Nephron progenitor cell (in vitro differentiated cells): ENCODE measurements around the gene PCBP3.

ENCODE experiments used
- DNase-seq: peaks from one replicate; pipeline ENCODE4 v3.0.0; 2021
- H3K27ac Mint-ChIP-seq: 2 replicates; pipeline ENCODE4 v1.8.0; 2021; ENCODE audit warnings: mild to moderate bottlenecking, moderate library complexity, mixed read lengths
- H3K27me3 Mint-ChIP-seq: 2 replicates; pipeline ENCODE4 v1.8.0; 2021; ENCODE audit warnings: mild to moderate bottlenecking, low read depth, mixed read lengths; ENCODE audit not compliant: poor library complexity
- H3K36me3 Mint-ChIP-seq: 2 replicates; pipeline ENCODE4 v1.8.0; 2021; ENCODE audit warnings: low read depth, mixed read lengths
- H3K4me1 Mint-ChIP-seq: 2 replicates; pipeline ENCODE4 v1.8.0; 2021; ENCODE audit warnings: mixed read lengths
- H3K4me3 Mint-ChIP-seq: 2 replicates; pipeline ENCODE4 v1.8.0; 2021; ENCODE audit warnings: mild to moderate bottlenecking, moderate library complexity, mixed read lengths
- H3K9me3 Mint-ChIP-seq: 2 replicates; pipeline ENCODE4 v1.8.0; 2021; ENCODE audit warnings: mild to moderate bottlenecking, moderate library complexity, mixed read lengths
- CTCF ChIP-seq: fragments of 200-600 bp; sonication (generic); IDR thresholded peaks from 2 replicates; pipeline ENCODE4 v1.5.0; 2021; ENCODE audit warnings: antibody characterized with exemption

The PCBP3 gene

DNA sequence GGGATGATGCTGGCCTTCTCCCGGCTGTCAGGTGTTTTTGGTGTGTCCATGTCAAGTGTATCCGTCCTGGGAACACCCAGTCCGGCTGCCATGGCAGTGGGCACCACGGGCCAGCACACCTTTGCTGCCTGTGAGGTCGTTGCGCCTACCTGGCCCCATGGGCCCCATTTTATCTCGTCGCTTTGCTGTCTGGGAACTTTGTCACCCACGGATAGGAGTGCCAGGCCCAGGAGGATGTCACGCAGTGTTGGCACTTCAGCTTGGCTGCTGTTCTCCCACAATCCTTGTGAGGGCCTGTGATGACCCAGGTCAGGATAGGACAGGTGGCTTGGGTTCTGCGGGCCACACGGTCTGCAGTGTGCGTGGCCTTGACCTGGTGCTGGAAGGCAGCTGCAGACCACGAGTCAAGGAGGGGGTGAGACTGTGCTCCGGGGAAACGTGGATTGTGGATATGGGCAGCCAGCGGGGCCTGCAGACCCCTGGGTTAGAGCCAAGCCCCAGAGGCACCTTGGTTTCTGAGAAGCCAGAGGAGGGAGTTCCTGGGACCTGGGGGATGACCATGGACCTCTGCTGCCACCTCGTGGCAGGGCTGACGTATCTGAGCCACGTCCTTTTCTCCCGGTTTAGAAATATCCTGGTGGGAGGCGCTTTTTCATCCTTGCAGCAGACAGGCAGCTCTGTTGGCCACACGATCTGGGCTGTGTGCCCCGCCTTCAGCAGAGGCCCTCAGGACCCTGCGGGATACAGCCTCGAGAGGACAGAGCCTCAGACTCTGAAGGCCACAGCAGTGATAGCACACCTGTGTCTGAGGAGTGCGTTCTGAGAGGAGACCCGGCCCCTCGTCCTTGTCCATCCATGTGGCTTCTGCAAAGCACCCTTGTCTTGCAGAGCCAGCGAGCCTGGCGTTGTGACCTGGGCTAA lies 176.9 kb downstream of the PCBP3 start:
- Mint-ChIP-seq H3K27me3 (peaks cover 4% of the 10 kb centered on the region), H3K9me3 (no peaks in the 10 kb centered on the region), H3K27ac (no peak overlapping the region), H3K4me3 (no peak overlapping the region), H3K36me3 (no peaks in the 10 kb centered on the region), H3K4me1 (peaks cover 53% of the 10 kb centered on the region)
- peak; percentile 86 for TF ChIP-seq CTCF
- DNase-seq = peak; percentile 90

- TF ChIP-seq CTCF = no peak
- H3K4me1 Mint-ChIP-seq = peaks cover 56% of the 10 kb centered on the region
- H3K9me3 Mint-ChIP-seq = no peaks in the 10 kb centered on the region
- no peak overlapping the region for H3K27ac Mint-ChIP-seq
- H3K27me3 Mint-ChIP-seq = peaks cover 11% of the 10 kb centered on the region
- no peak for DNase-seq
- H3K36me3 Mint-ChIP-seq = no peaks in the 10 kb centered on the region
- H3K4me3 Mint-ChIP-seq = no peak overlapping the region
These were observed 177.9 kb downstream of the PCBP3 start for GRCh38 chr21:45821315-45821962.

DNA sequence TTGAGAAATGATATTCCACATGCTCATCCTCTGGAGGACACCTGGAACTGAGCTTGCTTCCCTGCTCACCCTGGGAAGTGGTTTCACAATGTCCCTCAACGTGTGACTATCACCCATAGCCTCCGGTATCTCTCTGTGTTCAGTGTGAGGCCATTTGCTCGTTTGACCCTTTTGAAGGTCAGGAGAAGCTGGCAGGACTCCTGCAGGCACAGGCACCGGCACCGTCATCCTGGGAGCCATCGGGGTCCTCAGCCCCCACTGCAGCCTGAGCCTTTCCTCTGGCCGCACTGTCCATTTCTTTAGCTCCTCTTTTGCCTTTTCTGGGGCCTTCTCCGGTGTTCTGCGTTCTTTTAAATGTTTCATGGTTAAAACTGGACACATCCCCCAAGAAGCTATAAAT lies 178.5 kb downstream of the PCBP3 start:
- Mint-ChIP-seq H3K4me1 (peaks cover 53% of the 10 kb centered on the region), H3K9me3 (no peaks in the 10 kb centered on the region), H3K27me3 (peaks cover 13% of the 10 kb centered on the region), H3K27ac (no peak overlapping the region), H3K36me3 (no peaks in the 10 kb centered on the region), H3K4me3 (no peak overlapping the region)
- no peak for DNase-seq
- TF ChIP-seq CTCF = no peak

GRCh38 chr21:45822429-45823099 lies 179.0 kb downstream of the PCBP3 start:
- Mint-ChIP-seq H3K4me1 (peaks cover 47% of the 10 kb centered on the region), H3K36me3 (no peaks in the 10 kb centered on the region), H3K27ac (no peak overlapping the region), H3K4me3 (no peak overlapping the region), H3K9me3 (no peaks in the 10 kb centered on the region), H3K27me3 (peaks cover 18% of the 10 kb centered on the region)
- TF ChIP-seq CTCF = no peak
- no peak for DNase-seq

DNA sequence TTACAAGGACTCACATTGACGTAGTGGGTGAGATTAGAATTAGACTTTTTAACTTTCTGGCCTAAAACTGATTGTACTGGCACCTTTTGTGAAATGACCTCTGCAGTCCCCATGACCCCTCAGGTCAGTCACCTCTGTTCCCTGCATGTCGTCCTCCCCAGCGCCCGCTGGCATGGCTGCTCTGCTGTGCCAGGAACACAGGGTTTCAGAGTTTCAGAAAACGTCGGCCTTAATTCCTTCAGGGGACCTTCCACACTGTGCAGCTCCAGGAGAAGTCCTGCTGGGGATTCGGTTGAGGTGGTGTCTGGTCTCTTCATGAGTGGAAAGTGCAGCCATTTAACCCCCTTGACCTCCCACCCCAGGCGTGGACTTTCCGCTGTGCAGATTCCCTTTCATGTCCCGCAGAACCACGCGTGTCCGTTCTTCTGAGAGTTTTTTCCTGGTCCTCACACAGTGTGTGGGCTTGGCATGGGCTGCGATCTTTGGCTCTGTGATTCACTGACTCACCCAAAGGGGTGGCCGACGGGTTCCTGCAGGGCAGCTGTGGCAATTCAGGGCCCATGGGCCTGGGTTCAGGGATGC lies 179.7 kb downstream of the PCBP3 start:
- Mint-ChIP-seq H3K27me3 (peaks cover 19% of the 10 kb centered on the region), H3K27ac (no peak overlapping the region), H3K4me3 (no peak overlapping the region), H3K4me1 (peaks cover 52% of the 10 kb centered on the region), H3K9me3 (no peaks in the 10 kb centered on the region), H3K36me3 (no peaks in the 10 kb centered on the region)
- DNase-seq = no peak
- no peak for TF ChIP-seq CTCF
